ACHN (cell line): ENCODE measurements around the gene OSCAR.
"Not testable (repeated sequence)": the region's sequence is repeated elsewhere in the genome, so short reads cannot be mapped to it uniquely, and the experiment has no call there.

Source experiments
- DNase-seq: peaks from one replicate; pipeline ENCODE4 v3.0.0-alpha.2; 2015
- in situ Hi-C: cut with HindIII; loops from 2 replicates; pipeline ENCODE4 v1.10.0; 2017; ENCODE audit warnings: low sequenced_read_pairs, low pct_ligation_motif_present, low pct_unique_long_range_greater_than_20kb

The OSCAR gene

DNA sequence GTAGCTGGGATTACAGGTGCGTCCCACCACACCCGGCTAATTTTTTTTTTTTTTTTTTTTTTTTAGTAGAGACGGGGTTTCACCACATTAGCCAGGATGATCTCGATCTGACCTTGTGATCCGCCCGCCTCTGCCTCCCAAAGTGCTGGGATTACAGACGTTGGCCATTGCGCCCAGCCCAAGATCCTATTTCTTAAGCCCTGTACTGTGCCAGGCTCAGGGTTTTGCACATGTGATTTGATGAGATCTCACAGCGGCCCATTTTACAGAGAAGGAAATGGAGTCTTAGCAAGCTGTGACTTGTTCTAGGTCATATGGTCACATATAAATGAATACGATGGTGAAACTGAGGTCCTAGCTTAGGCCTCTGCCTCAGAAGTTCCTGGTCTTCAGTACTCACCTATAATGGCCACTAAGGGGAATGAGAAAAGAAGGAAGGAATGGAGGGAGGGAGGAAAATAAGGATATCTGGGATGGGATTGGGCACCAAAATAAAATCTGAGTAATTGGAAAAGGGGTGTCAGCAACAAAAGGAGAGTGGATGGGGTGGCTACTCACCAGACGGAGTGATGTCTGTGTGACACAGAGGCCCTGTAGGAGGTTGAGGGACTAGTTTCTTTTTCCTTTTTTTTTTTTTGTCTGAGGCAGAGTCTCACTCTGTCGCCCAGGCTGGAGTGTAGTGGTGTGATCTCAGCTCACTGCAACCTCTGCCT lies 1.3 kb downstream of the OSCAR start:
- no peak for DNase-seq
- in situ Hi-C loops: no loop called here

- in situ Hi-C loops: no loop called here
- no peak for DNase-seq
Observed at GRCh38 chr19:54096617-54097106, 3.9 kb downstream of the OSCAR start.

GRCh38 chr19:54095859-54096616 lies 4.6 kb downstream of the OSCAR start:
- in situ Hi-C loops, DNase-seq: not testable (repeated sequence)

DNA sequence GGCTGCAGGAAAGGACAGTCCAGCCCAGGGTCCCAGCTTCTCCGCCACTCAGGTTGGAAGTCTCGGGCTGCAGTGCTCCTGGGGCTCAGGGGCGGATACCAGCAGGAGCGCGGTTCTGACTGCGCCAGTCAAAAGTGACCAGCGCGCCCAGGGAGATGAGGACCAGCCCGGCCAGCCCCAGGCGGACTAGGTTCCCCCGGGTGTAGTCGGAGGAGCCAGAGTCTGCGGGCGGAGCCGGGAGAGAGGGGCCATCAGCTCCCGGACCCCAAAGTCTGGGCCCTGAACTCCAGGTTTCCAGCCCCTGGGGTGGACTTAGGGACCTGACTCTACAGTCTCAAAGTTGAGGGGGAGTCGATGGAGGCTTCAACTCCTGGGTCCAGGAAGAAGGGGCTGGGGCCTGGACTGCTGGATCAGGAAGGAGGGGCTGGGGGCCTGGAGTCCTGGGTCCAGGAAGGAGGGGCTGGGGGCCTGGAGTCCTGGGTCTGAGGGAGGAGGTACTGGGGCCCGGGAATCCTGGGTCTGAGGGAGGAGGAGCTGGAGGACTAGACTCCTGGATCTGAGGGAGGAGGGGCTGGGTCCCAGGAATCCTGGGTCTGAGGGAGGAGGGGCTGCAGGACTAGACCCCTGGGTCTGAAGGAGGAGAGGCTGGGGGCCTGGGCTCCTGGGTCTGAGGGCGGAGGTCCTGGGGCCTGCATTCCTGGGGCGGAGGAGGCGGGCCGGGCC lies 5.3 kb downstream of the OSCAR start:
- DNase-seq: no peak
- in situ Hi-C loops: no loop called here

GRCh38 chr19:54094426-54095000 lies 6.1 kb downstream of the OSCAR start:
- in situ Hi-C loops: no loop called here
- DNase-seq: no peak

DNA sequence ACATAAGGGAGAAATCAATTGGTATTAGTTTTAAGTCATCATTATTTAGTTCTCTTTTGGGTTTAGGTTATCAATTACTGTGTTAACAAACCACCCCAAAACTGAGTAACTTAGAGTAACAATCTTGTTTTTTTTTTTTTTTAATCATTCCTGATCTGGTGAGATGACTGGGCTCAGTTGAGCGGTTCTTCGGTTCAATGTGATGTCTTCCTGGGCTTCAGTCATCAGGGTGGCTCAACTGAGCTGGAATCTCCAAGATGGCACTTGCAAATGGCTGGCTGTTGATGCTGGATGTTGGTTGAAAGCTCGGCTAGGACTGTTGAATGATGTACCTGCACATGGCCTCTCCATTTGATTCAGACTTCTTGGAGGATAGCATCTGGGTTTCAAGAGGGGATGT lies 16.2 kb downstream of the OSCAR start:
- in situ Hi-C loops: no loop called here

GRCh38 chr19:54081032-54081431 lies 19.6 kb downstream of the OSCAR start, which contains the start of gene TARM1:
TSS of gene TARM1 (minus strand) at chr19:54081365. CDS start at chr19:54081340, 25 bp downstream.
- no peak for DNase-seq
- in situ Hi-C loops: no loop called here

More for the DNA sequence above, 16.2 kb downstream of the OSCAR start:
- no peak for DNase-seq

DNA sequence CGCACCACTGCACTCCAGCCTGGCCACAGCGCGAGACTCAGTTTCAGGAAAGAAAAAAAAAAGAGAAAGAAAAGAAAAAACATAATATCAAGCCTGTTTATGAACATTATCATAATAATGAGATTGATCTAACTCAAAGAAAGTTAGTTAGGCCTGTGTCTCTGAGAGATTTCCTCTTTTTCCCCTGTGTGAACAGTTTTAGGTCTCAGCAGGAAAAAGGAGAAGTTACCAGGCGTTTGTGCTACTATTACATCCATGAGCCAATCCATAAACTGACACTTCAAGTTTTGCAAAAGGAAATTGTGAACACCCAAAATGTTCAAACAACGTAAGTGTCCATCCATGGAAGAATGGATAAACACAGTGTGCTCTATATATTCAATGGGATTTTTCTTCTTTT lies 23.3 kb downstream of the OSCAR start:
- in situ Hi-C loops: no loop called here
- DNase-seq: no peak

- in situ Hi-C loops: no loop called here
- DNase-seq: no peak
Observed at GRCh38 chr19:54074851-54075250, 25.8 kb downstream of the OSCAR start.

DNA sequence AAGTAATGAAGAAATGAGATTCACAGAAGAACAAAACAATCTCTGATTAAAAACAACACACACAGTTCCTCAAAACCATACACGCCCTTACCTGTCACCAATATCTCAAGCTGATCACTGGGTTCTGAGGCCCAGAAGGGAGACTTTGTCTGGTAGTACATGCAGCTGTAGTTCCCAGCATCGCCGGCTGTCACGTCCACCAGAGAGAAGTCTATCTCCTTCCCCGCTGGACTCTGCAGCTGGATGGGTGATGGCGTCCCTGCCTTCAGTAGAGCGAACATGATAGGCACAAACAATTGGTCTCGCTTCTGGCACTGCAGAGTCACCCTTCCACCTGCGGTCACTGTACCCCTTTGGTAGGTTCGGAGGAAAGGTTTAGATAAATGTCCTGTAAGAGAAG lies 26.8 kb downstream of the OSCAR start:
- DNase-seq: no peak
- in situ Hi-C loops: no loop called here

DNA sequence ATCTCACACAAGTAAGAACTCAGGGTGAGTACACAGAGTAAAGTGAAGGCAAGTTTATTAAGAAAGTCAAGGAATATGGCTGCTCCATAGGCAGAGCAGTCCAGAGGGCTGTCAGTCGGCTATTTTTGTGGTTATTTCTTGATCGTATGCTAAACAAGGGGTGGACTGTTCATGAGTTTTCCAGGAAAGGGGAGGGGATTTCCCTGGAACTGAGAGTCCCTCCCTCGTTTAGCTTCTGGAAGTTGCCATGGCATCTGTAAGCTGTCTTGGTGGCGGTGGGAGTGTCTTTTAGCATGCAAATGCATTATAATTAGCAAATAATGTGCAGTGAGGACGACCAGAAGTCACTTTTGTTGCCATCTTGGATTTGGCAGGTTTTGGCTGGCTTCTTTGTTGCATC lies 31.1 kb downstream of the OSCAR start:
- DNase-seq: no peak
- in situ Hi-C loops: no loop called here

DNA sequence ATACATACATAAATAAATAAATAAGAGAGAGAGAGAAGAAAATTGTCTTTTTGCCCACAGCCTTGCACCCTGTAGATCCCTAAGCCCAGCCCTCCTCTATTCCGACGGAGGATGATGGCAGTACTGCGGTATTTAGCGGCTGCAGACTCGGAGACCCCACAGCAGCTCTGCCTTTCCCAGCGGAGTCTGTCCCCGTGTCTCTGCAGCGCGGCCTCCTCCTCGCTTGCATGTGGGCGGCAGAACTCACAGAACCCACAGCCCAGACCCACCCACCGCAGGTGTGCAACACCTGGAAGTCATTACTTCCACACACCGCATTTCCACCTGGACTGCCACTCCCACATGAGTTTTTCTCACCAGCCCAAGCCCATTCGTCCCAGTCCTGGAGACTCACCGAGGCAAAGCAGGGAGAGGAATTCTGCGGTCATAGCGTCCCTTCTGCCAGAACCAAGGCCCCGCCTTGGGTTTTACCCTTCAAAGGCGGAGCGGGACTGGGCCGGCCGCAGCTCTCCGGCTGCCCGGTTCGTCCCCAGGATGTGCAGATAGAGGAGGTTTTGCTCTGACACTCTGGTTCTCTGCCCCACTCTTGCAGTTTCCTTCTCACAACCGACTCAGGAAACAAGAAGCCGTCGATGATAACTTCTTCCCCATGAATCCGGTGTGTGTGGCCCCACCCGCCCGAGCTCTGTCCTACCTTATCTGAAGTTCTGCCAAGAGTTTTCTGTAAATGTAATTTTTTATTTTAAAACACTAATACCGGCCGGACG lies 37.1 kb downstream of the OSCAR start, which contains the start of gene VSTM1:
TSS of gene VSTM1 (minus strand) at position 548 of the 767 bp plus-strand sequence. CDS start at position 428, 120 bp downstream.
- DNase-seq: no peak
- in situ Hi-C loops: no loop called here

- DNase-seq: no peak
- in situ Hi-C loops: no loop called here
Observed at GRCh38 chr19:54062643-54063042, 38.0 kb downstream of the OSCAR start.

DNA sequence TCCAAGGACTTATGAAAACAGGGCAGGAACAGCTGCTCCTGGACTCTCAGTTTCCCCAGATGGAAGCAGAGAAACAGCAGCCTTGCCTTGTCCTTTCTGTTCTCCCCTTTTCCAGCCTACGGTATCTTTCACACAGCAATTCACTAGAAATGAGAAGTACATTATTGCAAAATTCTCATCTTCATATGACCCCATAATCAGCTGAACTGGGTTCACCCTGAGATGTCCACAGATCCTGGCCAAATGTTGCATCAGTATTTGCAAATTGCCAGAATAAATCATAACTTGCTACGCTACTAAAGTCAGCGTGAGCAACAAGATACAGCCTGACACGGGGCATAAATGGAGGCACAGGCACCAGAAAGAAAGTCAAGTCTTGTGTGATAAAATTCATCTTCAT lies 53.0 kb downstream of the OSCAR start:
- in situ Hi-C loops: loop anchor here (25.0 kb wide), 1 partner anchor 110 kb away; no protein-coding TSS in a partner anchor
- no peak for DNase-seq

- no peak for DNase-seq
- in situ Hi-C loops: loop anchor here (25.0 kb wide), 1 partner anchor 108 kb away; no protein-coding TSS in a partner anchor
Observed at GRCh38 chr19:54045771-54046170, 54.8 kb downstream of the OSCAR start.
